GM21529 (cell line): Measurements from ENCODE around the gene EIF2B5.

ENCODE experiments used
- ATAC-seq: cut with Tn5 transposase; IDR thresholded peaks from one replicate; pipeline ENCODE4 v1.9.1; 2021; ENCODE audit not compliant: unreplicated experiment

Gene EIF2B5

DNA sequence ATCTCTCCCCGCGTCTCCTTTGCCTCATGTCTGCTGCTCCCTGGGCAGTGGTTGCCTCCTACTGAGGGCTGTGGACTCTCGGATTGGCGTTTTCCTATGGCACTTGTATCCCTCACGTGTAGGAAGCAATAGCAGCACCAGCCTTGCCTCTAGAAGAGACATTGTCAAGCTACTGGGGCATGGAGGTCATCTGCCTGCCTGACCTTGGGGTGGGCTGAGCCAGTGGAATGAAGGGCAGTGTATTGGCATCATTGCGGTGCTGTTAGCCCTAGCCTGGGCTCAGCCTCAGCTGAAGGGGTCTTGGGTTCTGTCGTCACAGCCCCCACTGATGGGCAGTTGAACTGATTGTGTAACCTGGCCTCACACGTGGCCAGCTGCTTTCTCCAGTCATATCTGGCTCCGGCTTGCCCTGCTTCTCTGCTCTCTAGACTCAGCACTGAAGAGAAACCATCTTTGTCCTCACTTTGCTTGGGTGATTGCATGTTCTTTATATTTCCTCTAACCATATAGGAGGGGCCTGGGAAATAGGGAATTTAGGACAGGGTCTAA, 58.9 kb downstream of the EIF2B5 start:
- no peak for ATAC-seq
